ENCODE measurements around the gene LBR.

The LBR gene

DNA sequence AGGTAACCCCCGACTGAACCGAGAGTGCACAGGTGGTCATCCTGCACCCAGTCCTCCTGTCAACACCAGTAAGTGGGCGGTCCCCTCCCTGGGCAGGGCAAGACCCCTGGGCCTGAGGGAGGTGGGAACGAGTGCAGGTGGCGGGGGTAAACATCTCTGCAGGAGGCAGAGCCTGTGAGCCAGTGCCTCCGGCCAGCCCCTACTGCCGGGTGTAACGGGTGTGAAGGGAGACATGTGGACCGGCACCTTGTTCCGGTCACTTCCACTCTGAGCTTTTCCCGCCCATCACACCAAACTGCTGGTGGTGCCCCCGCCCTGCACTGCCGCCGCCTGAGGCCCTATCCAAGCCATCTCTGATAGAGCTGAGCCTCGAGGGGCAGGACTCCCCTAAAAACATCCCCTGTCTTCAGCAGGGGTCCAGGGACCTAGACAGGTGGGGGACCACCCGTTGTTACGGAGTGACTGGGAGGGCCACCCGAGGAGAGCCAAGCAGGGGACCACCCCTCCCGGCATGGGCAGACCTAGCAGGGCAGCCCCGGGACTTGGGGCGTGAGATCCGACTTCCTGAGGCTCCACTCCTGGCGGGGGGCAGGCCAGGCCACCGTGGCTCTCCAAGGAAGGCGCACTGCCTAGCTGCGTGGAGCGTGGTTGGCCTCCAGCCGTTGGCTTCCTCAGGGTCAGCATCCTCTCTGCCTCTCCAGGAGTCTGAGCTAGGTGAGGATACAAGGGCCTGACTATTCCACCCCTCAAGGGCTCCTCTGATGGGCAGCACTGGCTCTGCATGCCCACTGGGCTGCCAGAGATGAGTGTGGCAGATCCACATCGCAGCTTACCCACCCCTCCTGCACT lies 43.8 kb upstream of the LBR start:
- no peak overlapping the region for H3K27ac ChIP-seq
- TF ChIP-seq, protein P1, sequence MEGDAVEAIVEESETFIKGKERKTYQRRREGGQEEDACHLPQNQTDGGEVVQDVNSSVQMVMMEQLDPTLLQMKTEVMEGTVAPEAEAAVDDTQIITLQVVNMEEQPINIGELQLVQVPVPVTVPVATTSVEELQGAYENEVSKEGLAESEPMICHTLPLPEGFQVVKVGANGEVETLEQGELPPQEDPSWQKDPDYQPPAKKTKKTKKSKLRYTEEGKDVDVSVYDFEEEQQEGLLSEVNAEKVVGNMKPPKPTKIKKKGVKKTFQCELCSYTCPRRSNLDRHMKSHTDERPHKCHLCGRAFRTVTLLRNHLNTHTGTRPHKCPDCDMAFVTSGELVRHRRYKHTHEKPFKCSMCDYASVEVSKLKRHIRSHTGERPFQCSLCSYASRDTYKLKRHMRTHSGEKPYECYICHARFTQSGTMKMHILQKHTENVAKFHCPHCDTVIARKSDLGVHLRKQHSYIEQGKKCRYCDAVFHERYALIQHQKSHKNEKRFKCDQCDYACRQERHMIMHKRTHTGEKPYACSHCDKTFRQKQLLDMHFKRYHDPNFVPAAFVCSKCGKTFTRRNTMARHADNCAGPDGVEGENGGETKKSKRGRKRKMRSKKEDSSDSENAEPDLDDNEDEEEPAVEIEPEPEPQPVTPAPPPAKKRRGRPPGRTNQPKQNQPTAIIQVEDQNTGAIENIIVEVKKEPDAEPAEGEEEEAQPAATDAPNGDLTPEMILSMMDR (conservative IDR thresholded peaks at IDR 0.05): no peak

DNA sequence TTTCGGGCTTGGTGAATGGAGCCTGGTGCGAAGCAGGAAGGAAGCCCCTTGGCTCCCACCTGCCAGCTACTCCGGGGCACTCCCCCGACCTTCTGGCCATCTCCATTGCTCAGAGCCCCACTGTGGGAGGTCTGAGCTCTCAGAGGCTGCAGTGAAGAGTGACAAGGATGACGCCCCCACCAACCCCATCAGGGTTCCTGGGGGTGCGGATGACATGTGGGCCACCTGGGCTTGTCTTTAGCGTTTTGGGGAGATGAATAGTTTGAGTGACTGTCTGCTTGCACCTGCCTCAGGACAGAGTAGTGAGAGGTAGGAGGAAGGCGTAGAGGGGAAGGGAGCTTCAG lies 43.2 kb upstream of the LBR start:
- TF ChIP-seq, protein P1 (conservative IDR thresholded peaks at IDR 0.05): no peak
- H3K27ac ChIP-seq: no peak overlapping the region

DNA sequence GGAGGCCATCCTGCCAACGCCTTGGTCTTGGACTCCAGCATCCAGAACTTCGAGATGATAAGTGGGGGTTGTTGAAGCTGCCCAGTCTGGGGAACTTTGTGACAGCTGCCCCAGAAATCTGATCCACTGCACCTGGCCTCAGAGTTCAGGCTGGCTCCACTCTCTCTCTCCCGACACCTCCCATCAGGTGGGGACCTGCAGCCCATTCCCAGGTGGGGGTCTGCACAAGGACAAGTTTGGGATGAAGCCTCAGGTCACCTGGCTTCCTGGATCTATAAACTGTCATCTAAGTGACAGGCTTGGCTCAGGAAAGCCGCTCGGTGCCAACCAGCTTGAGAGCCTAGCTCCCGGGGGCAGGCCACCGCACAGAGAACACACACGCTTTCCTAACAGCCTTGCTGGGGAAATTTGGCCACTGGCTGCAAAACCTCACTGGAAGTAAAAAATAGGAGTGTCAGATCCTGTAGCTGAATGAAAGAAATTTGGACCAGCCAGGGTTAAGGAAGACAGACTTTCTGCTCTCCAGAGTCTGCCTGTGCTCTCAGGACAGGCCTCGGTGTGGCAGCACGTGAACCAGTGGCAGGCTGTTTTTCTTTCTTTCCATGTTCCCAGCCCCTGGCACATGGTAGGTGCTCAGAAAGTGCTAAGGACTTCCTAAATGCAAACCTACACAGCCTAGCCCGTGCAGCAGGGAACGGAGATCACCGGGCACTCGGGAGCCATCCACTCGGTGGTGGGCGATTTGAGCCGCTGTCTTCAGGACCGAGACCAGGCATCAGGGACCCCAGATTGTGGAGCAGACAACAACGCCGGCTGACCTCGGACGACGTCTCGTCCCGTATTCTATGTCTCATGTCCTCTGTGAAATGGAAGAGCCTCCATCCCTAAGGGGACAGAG lies 42.6 kb upstream of the LBR start:
- TF ChIP-seq, protein P1 (conservative IDR thresholded peaks at IDR 0.05): no peak
- no peak overlapping the region for H3K27ac ChIP-seq

DNA sequence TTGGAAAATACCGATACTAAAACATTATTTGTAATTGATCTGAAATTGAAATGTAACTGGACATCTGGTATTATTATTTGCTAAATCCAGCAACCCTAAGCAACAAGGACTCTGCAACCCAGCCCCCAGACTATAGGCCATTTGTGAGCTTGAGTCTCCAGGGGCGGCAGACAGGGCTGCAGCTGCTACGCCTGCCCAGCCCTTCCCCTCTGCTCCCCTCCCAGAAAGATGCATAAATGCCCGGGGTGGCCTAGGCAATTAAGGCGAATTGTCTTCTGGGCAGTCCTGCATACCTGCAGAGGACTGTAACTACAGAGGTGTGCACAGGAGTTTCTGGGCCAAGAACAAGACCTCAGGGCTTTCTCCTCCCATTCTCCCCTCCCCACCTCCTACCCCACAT lies 41.2 kb upstream of the LBR start:
- H3K27ac ChIP-seq: no peak overlapping the region
- TF ChIP-seq, protein P1 (conservative IDR thresholded peaks at IDR 0.05): no peak

DNA sequence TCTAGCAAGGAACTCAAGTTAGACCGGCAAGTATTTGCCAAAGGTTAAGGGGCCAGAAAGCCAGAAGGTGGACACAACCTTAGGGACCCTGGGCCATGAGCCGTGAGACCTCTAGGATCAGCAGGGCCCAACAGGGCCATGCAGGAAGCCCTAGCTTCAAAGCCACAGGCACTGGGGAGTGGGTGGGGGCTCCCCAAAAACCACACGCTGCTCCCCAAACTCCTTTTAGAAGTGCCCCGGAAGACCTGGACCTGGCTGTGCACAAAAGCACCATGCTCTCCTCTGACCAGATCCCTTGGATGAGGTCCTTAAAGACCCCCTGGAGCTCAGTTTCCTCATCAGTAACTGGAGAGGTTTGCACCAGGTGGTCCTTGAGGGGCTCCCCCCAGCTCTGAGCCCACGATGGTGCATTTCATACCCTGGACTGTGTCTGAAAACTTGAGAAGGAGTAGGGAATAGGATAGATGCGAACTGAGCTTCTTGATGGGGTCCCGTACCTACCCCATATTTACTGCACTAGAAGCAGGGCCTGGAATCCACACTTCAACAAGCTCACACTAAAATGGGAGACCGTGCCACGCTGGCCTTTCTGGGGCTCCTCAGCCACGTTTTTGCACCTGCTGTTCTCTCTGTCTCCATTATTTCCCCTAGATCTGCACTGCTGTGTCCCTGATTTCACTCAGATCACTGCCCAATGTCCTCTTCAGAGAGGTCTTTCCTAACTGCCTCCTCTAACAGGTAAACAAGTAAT lies 40.6 kb upstream of the LBR start:
- no peak overlapping the region for H3K27ac ChIP-seq
- TF ChIP-seq, protein P1 (conservative IDR thresholded peaks at IDR 0.05): no peak

DNA sequence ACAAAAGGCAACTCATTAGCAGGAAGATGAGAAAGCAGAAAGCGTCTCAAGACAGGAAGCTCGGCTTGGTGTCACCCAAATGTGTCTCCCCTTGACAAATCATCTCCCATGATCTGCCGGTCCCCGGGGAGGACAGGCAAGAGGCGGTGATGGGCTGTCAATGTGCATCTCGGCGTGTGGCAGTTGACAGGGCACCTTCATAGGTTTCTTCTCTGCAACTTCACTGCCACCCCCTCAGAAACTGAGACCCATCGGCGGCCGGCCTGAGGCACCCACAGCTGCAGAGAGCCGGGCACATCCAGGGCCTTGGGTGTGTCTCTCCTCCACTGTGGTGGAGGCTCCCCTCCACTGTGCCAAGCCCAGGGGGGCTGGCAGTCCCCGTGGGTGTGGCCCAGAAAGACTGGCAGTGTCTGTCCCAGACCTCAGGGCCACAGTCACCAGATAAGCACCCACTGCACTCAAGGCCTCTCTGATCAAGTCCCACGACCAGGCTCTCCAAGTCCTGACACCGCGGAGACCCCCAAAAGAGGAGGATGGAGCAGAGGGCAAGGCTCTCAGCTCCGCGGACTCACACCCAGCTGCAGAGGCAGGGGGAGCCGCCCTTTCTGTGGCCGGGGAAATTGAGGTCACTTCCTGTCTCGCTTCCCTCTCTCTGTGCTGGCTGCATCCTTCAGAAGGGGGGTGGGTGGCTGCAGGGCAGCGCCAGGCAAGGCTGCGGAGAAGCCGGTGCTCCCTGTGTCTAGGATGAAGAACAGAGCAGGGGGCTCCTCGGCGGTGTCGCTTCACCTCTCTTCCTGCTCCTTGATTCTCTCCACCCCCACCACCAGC lies 39.6 kb upstream of the LBR start:
- TF ChIP-seq, protein P1 (conservative IDR thresholded peaks at IDR 0.05): no peak
- no peak overlapping the region for H3K27ac ChIP-seq
